Measurements from ENCODE around the gene ACAD10.

Gene ACAD10

DNA sequence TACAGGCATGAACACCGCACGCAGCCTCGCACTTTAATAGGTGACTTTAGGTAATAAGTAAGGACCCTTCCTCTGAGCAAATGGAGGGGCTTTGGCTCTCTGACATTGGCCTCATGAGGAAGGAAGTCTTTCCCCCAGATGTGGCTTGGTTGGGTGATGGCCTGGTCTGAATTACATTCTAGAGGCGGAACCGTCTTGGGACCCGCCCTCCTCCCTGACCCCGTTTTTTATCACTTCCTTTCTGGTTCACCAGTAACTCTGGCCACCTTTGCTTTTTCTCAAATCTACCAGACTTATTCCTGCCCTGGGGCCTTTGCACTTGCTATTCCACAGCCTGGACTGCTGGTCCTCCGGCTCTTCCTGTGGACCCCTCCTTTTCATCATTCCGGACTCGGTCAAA, 94.3 kb downstream of the ACAD10 start:
- no peak for DNase-seq

DNA sequence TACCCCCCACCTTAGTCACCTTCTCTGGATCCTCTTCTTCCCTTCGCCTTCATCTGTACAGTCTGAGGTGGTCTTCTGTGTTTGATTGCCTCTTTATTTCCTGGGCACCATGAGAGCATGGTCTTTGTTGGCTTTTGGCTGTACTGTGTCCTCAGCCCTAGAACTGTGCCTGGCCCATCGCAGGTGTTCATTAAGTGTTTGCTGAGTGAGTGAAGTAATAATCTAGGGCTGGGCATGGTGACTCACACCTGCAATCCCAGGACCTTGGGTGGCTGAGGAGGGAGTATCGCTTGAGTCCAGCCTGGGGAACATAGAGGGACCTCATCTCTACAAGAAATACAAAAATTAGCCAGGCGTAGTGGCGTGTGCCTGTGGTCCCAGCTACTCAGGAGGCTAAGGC, 94.8 kb downstream of the ACAD10 start:
- no peak for DNase-seq

DNA sequence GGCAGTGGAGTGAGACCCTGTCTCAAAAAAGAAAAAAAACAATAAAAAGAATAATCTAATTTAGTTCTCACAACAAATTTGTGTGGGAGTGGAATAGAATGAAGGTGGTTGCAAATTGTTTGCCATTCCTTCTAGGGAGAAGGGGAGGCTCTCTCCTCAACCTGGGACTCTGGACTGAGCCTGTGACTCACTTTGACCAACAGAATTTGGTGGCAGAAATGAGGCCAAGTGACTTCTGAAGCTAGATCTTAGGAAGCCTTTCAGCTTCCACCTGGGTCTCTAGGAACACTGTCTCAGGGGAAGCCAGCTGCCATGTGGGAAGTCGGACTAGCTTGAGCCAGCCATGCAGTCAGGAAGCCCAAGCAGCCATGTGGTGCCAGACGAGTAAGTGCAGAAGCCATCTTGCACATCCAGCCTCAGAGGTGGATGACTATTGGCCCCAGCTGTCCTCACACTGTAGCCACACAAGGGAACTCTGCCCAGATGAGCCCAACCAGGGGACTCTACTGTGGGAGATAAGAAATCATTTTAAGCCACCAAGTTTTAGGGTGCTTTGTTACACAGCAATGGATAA, 95.3 kb downstream of the ACAD10 start:
- DNase-seq = no peak

DNA sequence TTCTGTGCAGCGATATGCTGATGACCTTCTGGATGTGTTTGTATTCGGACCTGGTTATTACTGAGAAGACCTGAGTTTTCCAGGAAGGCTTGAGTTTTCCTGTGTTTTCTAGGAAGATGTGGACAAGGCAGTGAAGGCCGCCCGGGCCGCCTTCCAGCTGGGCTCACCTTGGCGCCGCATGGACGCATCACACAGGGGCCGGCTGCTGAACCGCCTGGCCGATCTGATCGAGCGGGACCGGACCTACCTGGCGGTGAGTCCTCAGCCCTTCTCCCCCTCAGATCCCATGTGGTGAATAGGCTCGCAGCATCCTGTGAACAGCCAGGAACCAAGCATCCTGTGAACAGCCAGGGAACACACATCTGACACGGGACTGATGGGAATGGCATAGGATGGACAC, 97.2 kb downstream of the ACAD10 start:
- DNase-seq = no peak

DNA sequence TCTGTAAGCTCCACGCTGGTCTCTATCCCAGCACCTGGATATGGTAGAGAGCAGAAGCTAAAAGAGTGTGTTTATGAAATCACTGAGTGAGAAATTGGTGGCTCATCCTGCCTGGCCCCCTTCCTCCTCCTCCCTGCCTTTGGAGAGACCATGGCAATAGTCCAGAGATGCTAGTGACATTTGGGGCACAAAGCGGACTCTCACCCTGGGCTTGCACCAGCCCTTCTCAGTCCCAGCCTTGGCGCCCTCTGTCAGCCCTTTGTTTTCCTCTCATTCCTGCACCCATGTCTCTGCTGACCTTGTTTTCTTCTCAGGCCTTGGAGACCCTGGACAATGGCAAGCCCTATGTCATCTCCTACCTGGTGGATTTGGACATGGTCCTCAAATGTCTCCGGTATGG, 99.1 kb downstream of the ACAD10 start:
- DNase-seq = no peak

DNA sequence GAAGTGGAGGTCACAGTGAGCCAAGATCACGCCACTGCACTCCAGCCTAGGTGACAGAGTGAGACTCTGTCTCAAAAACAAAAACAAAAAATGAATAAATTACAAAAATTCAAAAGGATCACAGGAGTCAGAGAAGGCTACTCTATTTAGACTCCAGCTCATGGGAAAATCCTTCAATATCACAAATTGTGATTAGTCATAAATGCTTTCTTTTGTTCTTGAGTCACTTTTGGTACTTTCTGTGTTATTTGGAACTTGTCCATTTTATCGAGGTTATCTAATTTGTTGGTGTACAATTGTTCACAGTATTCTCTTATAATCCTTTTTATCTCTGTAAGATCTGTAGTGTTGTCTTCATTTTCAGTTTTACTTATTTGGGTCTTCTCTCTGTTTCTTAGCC, 99.8 kb downstream of the ACAD10 start:
- no peak for DNase-seq

DNA sequence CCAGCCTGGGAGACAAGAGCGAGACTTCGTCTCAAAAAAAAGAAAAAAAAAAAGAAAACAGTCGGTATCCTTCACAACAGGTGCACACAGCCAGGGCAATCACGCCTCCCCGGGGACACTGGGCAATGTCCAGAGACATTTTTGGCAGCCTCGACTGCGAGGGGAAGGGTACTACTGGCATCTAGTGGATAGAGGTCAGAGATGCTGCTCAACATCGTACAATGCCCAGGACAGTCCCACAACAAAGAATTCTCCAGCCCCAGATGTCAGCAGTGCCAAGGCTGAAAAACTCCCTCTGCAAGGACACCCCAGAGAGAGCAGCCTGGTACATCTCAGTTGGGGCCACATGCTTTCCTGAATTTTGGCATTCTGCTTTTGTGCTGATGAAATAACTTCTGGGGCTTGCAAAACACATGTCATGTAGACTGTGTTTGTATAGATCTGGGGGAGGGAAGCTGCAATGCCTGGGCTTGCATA, 102.4 kb downstream of the ACAD10 start:
- DNase-seq = no peak

DNA sequence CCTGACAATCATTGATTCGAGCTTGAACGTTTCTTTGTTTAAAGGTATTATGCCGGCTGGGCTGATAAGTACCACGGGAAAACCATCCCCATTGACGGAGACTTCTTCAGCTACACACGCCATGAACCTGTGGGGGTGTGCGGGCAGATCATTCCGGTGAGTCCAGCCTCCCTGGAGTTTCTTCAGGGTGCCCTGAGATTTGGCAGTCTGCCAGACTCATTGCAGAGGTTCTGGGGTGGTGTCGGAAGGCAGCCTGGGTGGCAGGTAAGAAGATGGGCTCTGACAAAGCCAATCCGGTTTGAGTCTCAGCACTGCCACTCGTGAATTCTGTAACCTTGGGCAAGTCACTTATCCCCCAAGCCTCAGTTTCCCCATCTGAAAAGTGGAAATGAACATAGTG, 103.9 kb downstream of the ACAD10 start:
- DNase-seq = no peak

DNA sequence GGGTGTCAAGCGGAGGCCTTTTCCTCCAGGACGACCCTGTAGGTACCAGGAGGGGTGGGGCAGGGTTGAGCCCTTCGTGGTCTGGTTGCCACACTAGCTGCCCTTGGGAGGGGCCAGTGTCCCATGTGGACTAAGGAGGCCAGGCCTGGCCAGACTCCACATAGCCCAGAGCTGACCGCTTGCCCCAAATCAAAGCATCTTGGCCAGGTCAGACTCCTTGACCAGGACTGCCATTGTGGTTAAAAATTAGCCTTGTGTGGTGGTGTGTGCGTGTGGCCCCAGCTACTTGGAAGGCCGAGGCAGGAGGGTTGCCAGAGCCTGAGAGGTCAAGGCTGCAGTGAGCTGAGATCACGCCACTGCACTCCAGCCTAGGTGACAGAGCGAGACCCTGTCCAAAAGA, 105.7 kb downstream of the ACAD10 start:
- no peak for DNase-seq

DNA sequence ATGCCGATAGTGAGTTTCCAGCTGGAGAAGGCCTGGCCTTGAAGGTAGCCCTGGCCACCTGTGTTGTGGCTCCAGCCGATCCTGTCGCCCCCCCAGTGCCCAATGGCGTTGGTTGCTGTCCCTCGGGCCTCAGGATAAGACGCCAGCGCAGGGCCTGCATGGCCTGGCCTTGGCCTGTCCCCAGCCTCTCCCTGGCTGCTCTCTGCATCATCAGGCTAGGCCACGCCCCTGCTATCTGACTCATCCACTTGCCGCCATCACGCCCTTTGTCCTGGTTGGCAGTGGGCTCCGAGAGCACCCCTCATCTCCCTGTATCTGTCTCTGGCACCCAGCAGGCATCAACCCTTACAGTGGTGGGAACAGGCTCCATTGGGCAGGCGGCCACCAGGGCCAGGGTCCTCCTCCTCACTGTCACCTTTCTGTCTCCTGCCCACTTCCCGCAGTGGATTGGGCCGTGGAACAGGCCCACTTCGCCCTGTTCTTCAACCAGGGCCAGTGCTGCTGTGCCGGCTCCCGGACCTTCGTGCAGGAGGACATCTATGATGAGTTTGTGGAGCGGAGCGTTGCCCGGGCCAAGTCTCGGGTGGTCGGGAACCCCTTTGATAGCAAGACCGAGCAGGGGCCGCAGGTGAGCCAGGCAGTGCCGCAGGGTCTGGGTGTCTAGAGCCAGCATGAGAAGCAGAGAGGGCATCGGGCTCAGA, 106.5 kb downstream of the ACAD10 start:
- DNase-seq = no peak

DNA sequence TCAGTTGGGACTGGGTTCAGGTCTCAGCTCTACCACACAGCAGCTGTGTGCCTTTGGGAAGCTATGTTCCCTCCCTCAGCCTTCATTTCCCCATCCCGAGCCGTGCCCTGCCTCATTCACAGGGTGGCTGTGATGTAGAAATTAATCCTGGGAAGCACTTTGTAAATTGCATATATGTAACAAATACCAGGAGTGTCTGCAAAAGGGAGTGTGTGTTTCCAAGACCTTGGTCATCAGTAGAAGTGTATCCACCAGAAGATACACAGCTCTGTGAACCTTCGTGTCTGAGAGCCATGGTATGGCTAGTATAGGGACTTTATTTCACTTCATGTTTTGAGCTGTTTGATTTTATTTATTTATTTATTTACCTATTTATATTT, 107.0 kb downstream of the ACAD10 start:
- no peak for DNase-seq

DNA sequence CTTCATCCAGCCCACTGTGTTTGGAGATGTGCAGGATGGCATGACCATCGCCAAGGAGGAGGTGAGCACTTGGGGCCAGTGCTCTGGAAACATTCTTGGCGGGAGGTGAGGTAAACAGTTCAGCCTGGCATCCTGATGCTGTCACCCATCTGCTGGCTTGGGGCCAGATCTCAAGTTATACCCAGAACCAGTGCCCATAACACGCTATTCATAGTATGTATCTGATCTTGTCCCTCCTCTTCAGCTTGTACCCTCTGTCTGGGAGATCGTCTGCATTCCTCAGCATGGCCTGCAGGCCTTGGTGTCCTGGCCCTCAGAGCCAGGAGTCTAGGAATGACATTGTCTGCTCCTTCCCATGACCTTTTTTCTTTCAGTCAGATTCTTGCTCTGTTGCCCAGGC, 112.3 kb downstream of the ACAD10 start:
- DNase-seq = no peak

DNA sequence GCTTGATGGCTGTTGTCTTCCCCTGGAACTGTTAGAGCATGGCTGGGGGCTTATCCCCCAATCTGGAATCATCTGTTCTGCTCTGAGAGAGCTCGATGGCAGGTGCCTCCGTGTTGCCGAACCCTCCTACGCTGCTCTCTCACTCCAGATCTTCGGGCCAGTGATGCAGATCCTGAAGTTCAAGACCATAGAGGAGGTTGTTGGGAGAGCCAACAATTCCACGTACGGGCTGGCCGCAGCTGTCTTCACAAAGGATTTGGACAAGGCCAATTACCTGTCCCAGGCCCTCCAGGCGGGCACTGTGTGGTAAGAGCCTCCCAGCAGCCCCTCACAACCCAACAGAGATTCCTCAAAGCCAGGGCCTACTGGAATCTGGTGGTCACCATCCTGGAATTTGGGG, 113.9 kb downstream of the ACAD10 start:
- DNase-seq = no peak

DNA sequence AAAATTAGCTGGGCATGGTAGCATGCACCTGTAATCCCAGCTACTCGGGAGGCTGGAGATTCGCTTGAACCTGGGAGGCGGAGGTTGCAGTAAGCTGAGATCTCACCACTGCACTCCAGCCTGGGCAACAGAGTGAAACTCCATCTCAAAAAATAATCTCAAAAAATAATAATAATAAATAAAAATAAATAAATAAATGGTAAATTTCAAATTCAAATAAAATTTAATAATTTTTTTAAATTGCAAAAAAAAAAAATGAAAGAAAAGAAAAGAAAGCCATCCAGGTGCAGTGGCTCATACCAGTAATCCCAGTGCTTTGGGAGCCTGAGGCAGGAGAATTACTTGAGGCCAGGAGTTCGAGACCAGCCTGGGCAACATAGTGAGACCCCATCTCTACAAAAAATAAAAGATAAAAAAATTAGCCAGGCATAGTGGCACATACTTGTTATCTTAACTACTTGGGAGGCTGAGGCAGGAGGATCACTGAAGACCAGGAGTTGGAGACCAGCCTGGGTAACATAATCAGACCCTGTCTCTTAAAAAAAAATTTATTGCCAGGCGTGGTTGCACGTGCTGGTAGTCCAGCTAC, 117.3 kb downstream of the ACAD10 start:
- DNase-seq = no peak

DNA sequence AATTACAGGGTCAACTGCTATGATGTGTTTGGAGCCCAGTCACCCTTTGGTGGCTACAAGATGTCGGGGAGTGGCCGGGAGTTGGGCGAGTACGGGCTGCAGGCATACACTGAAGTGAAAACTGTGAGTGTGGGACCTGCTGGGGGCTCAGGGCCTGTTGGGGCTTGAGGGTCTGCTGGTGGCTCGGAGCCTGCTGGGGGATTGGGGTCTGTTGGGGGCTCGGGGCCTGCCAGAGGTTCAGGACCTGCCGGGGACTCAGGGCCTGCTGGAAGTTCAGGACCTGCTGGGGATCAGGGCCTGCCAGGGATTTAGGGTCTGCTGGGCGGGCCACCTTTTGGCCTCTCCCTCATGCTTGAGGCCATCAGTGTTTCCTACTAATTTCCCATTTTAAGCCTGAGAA, 118.0 kb downstream of the ACAD10 start:
- no peak for DNase-seq

DNA sequence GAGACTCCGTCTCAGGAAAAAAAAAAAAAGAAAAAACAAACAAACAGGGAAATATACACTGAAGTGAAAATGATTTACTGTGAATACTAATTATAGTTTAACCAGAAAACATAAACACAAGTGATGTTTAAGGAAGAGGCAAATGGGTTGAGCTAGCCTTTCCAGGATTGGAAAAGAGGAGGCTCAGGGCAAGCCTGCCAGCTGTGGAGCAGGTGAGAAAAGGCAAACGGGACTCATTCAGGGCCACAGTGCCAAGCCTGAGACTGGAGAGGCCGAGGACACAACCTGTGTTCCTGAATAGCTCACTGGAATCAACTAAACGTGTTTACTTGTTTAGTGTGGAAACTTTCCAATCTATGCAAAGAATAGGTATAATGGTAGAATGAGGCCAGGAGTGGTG, 120.5 kb downstream of the ACAD10 start:
- no peak for DNase-seq
